Astrocyte of the spinal cord (primary cell): ENCODE results near the gene CARMIL3.
A peak's percentile ranks its signal among the peaks of the same experiment; 100 is the strongest.

Experiments used
- DNase-seq: peaks from one replicate; pipeline ENCODE4 v3.0.0; 2011; ENCODE audit warnings: low read depth, low spot score
- H3K4me3 ChIP-seq: 2 replicates; pipeline ENCODE4 v1.5.1; 2011; ENCODE audit warnings: low read depth, mild to moderate bottlenecking, low read length, moderate library complexity
- CTCF ChIP-seq: IDR thresholded peaks from 2 replicates; pipeline ENCODE4 v1.5.1; 2012; ENCODE audit warnings: low read depth, mild to moderate bottlenecking, low read length, inconsistent platforms
- in situ Hi-C: cut with HindIII; loops from 2 replicates; pipeline ENCODE4 v1.10.0; 2017; ENCODE audit warnings: low sequenced_read_pairs

CARMIL3 gene

GRCh38 chr14:24054646-24055045, 2.8 kb downstream of the CARMIL3 start:
- TF ChIP-seq CTCF, result no peak
- DNase-seq, result no peak
- in situ Hi-C loops, result no loop called here
- no peak overlapping the region for H3K4me3 ChIP-seq

GRCh38 chr14:24055971-24056799, 4.4 kb downstream of the CARMIL3 start:
- no peak for DNase-seq
- no peak for TF ChIP-seq CTCF
- in situ Hi-C loops, result no loop called here
- H3K4me3 ChIP-seq, result no peak overlapping the region

- H3K4me3 ChIP-seq, result no peak overlapping the region
- in situ Hi-C loops, result no loop called here
- no peak for TF ChIP-seq CTCF
- no peak for DNase-seq
These were observed 5.0 kb downstream of the CARMIL3 start for GRCh38 chr14:24056800-24057184.

GRCh38 chr14:24057271-24057670, 5.5 kb downstream of the CARMIL3 start:
- H3K4me3 ChIP-seq, result no peak overlapping the region
- TF ChIP-seq CTCF, result no peak
- in situ Hi-C loops, result no loop called here
- no peak for DNase-seq

- H3K4me3 ChIP-seq, result no peak overlapping the region
- in situ Hi-C loops, result no loop called here
- TF ChIP-seq CTCF, result no peak
- DNase-seq, result no peak
These were observed 6.1 kb downstream of the CARMIL3 start for GRCh38 chr14:24057867-24058259.

- no peak overlapping the region for H3K4me3 ChIP-seq
- peak; percentile 71 for DNase-seq
- in situ Hi-C loops, result no loop called here
- peak; percentile 92 for TF ChIP-seq CTCF
These were observed 6.6 kb downstream of the CARMIL3 start for GRCh38 chr14:24058260-24058950.
